Stimulated activated CD4-positive, alpha-beta T cell treated with anti-CD3 and anti-CD28 coated beads, Interleukin-4, amount 100 ng/mL, for 24 hours (primary cell): ENCODE results near the gene C17orf113.
"Not testable (repeated sequence)": the region's sequence is repeated elsewhere in the genome, so short reads cannot be mapped to it uniquely, and the experiment has no call there.

Source experiments
- DNase-seq: peaks from one replicate; pipeline ENCODE4 v3.0.0-alpha.2; 2020

C17orf113 gene

DNA sequence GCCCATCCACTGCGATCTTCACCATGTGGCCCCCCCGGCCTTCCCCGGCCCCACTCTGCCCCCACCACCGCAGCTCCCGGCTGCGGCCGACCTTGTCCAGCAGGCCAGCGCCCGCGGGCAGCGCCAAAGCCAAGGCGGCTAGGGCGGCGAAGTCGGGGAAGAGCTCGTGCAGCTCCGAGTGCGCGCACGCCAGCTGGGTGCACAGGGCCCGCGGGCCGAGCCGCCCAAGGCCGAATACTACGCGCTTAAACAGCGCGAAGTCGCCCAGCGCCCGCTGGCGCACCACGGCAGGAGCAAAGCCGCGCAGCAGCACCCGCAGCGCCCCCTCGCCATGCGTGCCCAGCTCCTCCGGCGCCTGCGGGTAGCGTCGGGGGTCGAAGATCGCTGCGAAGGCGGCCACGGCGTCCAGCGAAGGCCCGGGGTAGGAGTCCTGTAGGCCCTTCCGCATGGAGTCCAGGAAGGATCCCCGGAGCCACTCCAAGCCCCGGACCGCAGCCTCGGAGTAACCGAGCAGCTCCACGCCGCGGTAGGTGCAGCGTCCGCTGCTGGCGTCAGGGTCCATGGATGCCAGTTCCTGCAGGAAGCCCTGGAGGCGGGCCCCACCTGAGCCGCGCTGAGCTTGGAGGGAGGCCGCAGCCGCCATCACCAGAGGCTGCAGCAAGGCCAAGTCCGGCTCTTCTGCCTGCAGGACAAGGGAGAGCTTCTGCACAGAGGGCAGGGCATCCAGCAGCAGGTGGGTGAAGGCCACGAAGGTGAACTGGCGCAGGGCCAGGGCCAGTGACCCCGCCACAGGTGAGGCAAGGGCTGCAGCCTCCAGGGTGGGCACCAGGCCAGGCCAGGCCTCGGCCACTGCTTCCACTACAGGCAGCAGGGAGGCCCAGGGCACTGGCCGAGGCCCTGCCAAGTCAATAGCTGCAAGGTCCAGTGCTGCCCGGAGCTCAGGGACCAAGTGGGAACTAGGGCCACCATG, 10.3 kb downstream of the C17orf113 start:
- DNase-seq = no peak

DNA sequence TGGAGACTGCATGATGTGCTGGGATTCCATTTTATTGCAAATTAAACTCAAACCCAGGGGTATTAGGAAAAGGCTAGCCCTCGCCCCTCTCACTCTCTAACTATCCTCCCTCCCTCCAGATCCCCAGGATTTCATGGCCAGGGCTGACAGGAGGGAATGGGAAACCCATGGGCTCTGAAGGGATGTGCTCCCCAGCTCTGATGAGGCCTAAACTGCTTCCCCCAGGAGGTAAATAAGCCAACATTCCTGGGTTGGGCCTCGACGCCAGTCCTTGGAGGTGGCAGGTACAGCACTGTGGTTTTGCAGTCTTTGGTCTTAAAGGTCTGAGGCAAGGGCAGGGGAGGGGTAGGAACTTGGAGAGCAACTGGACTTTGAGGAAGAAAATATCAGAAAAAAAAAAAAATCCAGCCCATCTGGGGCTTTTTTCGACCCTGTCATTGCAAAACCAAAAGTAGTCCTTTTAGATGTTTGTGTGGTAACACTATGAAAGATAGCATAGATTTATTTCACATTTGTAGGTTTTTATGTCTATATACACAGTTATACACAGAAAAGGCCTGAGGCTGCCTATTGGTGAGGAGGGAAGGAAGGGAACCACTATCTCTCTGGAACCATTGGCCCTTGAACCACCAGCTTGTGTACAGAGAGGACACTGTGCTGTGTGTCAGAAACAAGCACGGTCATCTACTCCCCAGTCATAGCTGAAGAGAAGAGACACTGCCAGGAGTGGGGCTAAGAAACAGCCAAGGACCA, 12.0 kb downstream of the C17orf113 start:
- DNase-seq = no peak

DNA sequence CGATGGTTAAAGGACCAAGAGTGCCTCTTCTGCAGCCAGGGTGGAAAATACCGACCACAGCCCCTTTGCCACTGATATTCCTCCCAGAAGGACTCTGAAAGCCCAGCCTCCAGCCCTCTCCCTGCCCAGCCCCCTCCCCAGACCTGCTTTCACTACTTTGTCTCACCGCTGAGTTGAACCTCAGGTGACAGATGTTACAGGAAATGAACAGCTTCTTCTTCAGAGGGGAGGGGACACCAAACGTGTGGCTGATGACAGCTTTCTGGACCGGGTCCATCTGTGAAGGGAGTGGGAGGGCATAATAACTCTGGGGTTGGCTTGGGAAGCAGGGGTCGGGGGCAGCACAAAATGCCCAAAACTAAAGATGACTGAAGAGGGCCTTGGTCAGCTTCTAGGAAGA, 16.3 kb downstream of the C17orf113 start:
- no peak for DNase-seq

DNA sequence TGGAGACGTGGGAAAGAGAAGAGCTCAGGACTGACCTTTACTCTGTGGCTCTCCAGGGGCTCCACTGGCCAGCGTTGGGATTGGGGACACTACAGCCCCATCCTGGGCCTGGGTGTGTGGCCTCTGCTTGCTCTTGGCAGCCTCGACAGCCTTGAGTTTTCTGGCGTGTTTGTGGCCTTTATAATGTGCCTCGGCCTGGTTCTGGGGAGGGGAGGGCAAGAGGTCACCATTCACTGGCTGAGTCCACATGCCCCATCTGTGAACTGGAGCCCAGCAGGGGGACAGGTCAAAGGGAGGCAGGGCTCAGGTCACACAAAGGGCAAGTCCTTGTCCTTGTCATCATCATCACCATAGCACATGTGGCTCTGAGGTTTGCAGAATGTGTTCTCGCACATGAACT, 18.8 kb downstream of the C17orf113 start:
- DNase-seq = no peak

DNA sequence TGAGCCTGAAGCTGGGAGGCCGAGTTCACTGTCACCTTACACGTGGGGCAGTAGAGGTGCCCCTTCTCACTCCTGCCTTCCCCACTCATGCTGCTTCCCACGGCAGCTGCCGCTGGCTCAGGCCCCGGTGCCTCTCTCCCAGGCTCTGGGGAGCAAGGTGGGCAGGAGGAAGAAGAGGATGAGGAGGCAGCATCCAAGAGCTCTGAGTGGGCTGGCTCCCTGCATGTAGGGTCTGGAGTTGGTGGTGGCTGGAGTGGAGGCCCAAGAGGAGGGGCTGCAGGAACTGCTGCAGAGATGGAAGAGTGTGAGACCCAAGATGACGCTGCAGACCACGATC, 21.6 kb downstream of the C17orf113 start:
- no peak for DNase-seq

DNA sequence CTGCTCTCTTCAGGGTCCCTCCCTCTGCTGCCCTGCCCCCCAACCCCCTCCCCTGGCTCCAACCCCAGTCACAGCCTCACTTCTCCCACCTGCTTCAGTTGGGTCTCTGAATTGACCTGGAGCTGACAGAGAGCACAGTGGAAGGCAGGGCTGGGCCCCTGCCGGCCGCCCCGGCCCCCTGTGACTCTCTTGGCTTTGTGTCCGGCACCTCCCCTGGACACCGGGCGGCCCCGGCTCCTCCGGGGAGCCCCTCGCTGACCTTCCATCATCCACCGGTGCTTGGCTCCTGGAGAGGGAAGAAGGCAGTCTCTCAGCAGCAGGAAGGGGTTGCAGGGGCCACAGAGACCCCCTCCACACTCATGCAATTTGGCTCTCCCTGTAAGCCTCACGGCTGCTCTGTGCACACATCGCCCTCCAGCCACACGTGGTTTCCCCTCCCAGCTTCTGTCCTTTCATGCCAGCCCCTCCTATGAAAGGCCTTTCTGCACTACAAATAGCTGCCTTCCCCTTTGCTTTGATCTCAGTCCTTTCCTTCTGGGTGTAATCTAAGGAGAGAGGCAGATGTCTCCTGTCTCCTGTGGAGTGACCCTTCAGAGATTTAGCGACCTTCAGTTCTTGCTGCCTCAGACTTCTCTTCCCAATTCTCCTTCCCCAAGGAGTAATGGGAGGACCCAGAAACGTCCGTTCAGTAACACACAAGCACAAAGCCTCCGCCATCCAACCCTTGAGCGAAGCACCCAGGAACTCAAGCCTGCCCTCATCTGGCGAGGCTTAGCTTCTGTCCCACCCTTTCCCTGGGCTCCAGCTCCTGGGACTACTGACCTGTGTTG, 22.2 kb downstream of the C17orf113 start:
- no peak for DNase-seq

DNA sequence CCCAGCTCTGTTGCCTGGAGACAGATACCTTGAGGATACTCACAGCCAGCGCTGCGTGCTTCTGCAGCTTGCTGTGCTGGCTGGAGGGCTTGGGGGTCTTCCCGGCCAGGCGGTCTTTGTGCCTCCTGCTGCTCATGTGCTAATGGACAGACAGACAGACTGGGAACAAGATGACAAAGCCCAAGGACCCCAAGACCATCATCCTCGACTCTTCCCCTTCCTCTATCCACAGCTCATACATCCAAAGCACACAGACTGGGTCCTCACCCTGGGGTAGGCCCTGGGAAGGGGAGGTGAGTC, 22.9 kb downstream of the C17orf113 start:
- no peak for DNase-seq

DNA sequence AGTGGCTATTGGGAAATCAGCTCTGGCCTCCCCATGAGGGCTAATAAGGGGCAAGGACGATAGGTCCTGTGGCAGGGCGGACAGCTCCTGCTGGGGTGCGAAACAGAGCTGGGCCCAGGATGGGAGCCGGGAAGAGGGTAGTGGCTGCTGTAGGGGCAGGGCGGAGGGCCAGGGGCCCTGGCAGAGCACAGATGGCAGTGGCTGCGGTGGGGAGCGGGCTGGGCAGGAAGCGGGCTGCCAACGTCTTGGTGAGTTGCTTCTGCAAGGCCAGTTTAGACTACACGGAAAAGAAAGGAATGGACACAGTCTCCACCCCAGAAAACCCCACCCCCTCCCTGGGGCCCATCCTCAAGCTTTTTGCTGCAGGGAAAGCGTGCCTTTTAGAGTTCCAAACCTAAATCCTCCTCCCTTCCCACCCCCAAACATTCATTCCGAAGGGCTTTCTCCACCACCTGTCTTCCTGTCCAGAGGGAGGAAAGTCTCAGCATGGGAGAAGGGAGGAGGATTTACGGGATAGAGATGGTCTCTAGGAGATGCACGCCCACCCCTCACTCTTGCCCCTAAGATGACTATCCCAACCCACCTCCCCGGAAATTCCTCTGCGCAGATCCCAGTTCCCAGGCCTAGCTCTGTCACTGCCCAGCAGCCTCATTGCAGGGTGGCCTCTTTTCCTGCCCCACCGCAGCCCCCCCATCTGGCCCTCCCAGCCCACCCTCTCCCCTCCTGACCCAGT, 23.4 kb downstream of the C17orf113 start:
- no peak for DNase-seq

DNA sequence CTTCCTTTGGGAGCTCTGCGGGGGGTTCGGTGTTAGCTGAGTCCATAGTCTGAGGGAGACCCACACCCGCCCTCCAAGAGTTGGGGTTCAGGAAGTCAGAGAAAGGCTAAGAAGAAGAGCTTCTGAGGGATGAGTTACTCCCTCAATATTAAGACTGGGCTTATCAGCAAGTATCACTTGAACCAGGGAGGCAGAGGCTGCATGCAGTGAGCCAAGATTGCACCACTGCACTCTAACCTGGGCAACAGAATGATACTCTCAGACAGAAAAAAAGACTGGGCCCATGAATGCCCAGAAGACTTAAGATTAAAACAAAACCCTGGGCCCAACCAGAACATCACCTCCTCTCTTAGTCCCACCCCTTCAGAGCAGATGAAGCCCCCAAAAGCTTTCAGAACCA, 24.5 kb downstream of the C17orf113 start:
- no peak for DNase-seq

DNA sequence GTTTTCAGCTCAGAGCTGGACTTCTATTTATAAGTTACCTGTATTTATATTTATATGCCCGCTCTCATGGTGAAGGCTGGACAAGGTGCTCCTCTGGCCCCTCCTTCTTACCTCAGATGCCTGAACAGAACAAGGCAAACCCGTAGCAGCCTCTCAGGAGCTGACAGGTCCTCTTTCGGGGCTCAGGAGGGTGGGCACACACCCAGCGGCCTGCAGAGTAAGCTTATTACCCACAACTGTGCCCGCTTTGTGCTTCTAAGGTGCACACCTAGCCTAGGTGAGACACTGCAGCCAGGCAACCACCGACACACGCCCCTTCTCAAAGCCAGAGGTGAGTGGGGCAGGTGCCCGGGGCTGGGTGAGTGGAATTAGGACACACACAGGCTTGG, 25.2 kb downstream of the C17orf113 start:
- DNase-seq = no peak

DNA sequence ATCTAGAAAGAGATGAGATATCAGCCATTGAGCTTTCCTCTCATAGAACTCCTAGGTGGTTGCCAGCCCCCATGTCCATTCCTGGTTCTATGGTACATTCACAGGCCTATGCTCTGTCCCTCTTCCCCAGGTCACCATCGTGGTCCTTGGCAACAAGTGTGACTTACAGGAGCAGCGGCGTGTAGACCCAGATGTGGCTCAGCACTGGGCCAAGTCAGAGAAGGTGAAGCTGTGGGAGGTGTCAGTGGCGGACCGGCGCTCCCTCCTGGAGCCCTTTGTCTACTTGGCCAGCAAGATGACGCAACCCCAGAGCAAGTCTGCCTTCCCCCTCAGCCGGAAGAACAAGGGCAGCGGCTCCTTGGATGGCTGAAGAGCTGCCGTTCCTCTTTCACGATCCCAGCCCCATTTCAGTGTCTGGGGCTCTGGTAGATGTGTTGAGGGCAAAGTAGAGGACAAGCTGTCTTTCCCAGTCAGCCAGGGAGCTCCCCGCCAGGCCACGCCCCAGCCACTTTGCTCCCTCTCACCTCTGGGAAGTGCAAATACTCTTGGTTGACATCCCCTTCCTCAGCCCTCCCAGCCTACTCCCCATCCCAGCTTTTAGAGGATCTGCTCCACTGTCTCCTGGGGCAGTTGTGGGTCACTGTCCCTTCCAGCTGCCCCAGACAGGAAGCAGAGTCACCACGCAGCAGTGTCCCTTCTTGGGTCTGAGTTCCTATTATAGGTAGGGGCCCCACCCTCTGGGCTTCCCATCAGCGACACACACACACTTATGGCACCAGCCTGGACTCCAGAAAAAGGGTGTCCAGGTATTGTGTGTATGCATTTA, 26.7 kb downstream of the C17orf113 start:
- no peak for DNase-seq

DNA sequence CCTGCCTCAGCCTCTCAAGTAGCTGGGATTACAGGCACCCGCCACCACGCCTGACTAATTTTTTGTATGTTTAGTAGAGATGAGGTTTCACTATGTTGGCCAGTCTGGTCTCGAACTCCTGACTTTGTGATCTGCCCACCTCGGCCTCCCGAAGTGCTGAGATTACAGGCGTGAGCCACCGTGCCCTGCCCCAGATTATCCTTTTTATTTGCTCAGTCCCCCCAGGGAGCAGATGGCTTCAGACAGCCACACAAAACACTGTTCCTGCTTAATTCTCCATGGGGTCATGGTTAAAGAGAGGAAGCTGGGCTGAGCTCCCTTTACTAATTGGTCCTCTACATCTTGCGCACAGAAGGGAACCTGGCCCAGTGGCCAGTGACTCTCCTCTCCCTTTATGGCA, 29.6 kb downstream of the C17orf113 start:
- not testable (repeated sequence) for DNase-seq

DNA sequence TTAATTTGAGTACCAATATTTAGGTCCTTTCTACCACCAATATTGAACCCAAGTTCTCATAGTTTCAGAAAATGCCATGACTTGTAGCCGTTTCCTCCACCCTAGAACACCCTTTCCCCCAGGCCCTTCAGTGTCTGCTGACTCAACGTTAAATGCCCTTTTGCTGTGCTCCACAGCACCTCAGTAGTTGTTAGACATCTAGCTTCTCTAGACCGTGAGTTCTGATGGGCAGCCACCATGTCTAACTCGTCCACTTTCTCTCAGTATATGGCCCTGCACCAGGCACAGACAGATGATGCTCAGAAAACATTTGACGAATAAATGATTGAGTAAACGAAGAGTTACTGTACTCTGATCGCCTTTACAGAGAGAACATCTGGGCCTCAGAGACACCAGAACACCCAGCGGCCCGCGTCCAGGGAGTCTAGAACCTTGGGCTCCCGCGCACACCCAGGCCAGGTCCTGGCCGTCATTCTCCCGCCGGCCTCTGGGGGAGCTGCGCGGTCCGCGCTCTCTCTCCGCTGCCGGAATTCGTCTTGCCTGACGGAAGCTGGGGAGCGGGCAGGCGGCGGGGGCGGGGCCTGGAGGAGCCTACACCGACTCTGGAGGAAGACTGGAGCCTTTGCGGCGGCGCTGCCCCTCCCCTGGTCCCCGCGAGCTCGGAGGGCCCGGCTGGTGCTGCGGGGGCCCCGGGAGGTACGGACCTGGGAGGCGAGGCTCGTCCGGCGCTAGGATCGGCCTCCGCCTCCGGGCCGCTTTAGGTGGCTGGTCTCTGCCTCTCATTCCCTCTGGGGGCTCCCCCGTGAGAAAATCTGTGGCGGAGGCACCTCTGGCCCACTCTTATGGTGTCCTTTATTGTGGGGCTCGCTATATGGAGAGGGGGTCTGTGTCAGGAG, 30.6 kb downstream of the C17orf113 start, which contains the start of gene NKIRAS2:
Gene NKIRAS2 (plus strand): TSS at position 582 of the 896 bp plus-strand sequence. CDS start 1,488 bp downstream, outside the sequence.
- DNase-seq = peak; percentile 96

DNA sequence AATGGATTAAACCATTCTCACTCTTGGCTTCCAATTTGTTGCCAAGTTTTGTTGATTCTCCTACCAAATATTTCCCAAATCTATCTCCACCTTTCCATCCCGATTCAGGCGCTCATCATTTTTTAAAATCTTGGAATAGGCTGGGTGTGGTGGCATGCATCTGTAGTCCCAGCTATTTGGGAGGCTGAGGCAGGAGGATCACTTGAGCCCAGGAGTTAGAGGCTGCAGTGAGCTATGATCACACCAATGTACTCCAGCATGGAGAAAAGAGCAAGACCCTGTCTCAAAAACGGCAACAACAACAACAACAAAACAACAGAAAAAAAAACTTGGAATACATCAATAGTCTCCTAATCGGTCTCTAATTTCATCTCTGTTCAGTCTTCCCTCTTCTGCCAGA, 31.4 kb downstream of the C17orf113 start:
- DNase-seq = no peak

DNA sequence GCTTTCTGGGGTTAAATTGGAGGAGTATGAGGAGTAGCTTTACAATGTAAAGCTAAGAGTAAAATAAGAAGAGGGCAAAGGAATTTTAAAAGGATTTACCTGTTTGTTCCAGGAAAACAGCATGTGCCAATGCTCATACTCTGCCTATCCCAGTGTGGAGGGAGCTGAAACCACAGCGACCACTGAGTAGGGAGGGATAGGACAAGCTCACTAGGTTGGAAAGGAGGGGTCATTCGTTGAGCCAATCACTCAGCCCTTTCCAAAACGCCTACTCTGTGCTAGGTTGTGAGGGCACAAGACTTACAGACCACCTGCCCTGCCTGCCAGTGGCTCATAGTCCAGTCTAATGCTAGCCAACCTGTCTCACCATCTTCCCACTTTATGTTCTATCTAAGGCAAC, 32.1 kb downstream of the C17orf113 start:
- no peak for DNase-seq

DNA sequence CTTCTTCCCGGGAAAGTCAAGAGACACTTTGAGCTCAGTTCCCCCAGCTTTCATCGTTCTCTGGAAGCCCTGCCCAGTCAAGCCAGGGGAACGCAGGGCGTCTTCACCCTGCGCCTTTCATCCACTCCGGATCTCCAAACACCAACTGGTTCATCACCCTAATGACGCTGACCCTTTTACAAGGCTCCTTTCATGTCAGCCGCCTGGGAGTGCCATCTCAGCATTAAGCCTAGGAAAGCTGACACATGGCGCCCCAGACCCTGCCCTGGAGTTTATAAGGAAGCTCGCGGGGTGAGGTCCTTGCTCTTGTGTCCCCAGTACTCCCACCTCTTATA, 32.6 kb downstream of the C17orf113 start:
- no peak for DNase-seq

DNA sequence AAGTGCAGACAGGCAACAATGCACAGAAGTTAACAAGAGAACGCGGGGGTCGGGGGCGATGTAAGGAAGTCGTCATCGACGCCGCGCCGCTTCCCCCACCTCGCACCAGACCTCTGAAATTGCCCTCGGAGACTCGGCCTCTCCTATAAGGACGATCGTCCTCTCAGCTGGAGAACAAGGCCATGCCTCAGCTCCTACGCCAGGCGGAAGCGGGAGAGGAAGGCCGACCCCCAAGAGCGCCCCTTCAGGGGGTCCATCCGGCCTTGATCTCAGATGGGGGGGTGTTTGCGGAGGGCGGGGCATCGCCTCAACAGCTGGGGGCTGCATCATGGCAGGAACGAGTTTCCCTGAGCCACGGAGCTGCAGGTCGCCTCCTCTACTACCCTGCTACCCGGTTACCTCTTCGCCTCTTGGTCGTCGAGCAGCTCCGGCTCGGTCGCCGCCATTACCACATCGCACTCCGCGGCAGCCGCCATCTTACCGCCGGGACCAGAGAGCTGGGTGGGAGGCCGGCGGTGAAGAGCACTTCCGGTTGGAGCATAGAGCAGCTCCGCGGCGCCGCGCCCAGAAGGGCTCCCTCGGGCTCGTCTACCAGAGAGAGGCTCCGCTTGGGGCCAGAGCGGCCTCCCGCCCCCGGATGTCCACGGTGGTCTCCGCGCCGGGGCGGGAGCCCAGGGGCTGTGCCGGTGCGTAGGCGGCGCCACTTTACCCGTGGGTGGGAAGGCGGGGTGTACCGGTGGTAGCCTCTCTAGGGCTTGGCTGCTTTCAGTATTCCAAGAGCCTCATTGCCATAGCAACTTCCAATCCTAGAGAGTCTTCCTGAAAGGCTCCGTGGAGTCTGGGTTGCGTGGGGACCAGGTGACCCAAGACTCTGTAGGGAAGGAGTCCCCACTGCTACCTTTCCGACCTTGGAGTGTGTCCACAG, 33.2 kb downstream of the C17orf113 start, which contains the start of gene DNAJC7:
Gene DNAJC7 (minus strand): TSS at position 499 of the 925 bp plus-strand sequence. CDS start 23 bp downstream, at position 476.
- peak; percentile 92 for DNase-seq

DNA sequence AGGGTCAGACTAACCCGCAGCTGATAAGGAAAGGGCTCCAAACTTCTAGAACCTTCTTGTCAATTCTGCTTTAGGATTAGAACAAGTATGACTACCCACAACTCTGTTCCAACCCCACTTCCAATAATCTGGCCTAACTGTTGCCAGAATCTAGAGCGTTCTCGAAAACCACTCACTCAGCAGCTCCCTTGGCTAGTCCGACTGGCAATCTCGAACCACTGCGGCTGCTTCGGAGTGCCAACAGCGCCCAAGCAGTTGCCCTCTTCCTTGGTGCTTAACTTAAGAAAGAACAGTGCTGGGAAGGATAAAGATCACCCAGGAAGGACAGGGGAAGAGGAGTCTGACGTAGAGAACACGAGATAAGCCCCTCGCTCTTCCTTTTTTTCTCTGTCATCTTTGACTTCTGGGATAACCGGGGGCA, 34.0 kb downstream of the C17orf113 start:
- peak; percentile 16 for DNase-seq

DNA sequence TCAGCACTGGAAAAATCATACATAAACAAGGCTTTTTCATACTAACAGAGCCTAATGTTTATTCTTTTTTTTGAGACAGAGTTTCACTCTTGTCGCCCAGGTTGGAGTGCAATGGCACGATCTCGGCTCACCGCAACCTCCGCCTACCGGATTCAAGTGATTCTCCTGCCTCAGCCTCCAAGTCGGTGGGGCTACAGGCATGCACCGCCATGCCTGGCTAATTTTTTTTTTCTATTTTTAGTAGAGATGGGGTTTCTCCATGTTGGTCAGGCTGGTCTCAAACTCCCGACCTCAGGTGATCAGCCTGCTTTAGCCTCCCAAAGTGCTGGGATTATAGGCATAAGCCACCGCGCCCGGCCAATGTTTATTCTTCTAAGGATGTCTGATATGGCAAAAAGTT, 36.7 kb downstream of the C17orf113 start:
- not testable (repeated sequence) for DNase-seq
